ENCODE data around the gene PTPN11.

PTPN11 gene

DNA sequence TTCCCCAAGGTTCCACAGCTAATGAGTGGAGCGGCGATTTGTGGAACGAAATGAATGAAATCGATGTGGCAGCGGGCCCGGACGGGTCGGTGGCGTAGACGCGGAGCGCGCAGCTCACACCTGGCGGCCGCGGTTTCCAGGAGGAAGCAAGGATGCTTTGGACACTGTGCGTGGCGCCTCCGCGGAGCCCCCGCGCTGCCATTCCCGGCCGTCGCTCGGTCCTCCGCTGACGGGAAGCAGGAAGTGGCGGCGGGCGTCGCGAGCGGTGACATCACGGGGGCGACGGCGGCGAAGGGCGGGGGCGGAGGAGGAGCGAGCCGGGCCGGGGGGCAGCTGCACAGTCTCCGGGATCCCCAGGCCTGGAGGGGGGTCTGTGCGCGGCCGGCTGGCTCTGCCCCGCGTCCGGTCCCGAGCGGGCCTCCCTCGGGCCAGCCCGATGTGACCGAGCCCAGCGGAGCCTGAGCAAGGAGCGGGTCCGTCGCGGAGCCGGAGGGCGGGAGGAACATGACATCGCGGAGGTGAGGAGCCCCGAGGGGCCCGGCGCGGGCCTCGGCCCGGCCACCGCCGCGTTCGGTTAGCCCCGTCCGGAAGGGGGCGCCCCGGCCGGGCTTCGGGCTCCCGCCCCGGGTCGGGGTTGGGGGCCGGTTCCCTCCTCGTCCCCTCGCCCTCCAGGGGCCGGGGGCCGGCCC lies at the start of gene PTPN11:
TSS of gene PTPN11 (plus strand) at position 340 of the 689 bp plus-strand sequence. CDS start at position 505, 165 bp downstream.
- H3K4me1 ChIP-seq (ENCODE audit: insufficient read depth, low read length, poor library complexity, severe bottlenecking) = peaks cover 34% of the 10 kb centered on the region
- no peaks in the 10 kb centered on the region for H3F3A ChIP-seq (ENCODE audit: low read depth)
- H3K4me2 ChIP-seq (ENCODE audit: low read depth, low read length, poor library complexity, severe bottlenecking) = peak within 1 kb of the TSS; percentile 99
- H3K9me3 ChIP-seq (ENCODE audit: insufficient read depth, low read depth, low read length) = no peaks in the 10 kb centered on the region
- TF ChIP-seq EZH2phosphoT487 (IDR thresholded peaks at IDR 0.05; ENCODE audit: borderline replicate concordance) = no peak
- TF ChIP-seq, protein P1, sequence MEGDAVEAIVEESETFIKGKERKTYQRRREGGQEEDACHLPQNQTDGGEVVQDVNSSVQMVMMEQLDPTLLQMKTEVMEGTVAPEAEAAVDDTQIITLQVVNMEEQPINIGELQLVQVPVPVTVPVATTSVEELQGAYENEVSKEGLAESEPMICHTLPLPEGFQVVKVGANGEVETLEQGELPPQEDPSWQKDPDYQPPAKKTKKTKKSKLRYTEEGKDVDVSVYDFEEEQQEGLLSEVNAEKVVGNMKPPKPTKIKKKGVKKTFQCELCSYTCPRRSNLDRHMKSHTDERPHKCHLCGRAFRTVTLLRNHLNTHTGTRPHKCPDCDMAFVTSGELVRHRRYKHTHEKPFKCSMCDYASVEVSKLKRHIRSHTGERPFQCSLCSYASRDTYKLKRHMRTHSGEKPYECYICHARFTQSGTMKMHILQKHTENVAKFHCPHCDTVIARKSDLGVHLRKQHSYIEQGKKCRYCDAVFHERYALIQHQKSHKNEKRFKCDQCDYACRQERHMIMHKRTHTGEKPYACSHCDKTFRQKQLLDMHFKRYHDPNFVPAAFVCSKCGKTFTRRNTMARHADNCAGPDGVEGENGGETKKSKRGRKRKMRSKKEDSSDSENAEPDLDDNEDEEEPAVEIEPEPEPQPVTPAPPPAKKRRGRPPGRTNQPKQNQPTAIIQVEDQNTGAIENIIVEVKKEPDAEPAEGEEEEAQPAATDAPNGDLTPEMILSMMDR (conservative IDR thresholded peaks at IDR 0.05; ENCODE audit: low read length) = peak; percentile 57
- H3K9ac ChIP-seq (ENCODE audit: low read depth, low read length, poor library complexity, severe bottlenecking) = peak within 1 kb of the TSS; percentile 87
- no peaks in the 10 kb centered on the region for H3K27me3 ChIP-seq (ENCODE audit: insufficient read depth, low read length, poor library complexity, severe bottlenecking)
- peaks cover 41% of the 10 kb centered on the region for H4K20me1 ChIP-seq (ENCODE audit: insufficient read depth, low read length, poor library complexity, severe bottlenecking)
- H2AFZ ChIP-seq (ENCODE audit: low read length) = peak within 1 kb of the TSS; percentile 91
- no peaks in the 10 kb centered on the region for H3K36me3 ChIP-seq (ENCODE audit: insufficient read depth, low read length)
- H3K79me2 ChIP-seq (ENCODE audit: insufficient read depth, low read length) = peaks cover 53% of the 10 kb centered on the region
- H3K4me3 ChIP-seq (ENCODE audit: low read length, poor library complexity, severe bottlenecking) = peak within 1 kb of the TSS; percentile 94
- H3K9me2 ChIP-seq (replicated peaks; ENCODE audit: low read depth, low read length) = no peaks in the 10 kb centered on the region

DNA sequence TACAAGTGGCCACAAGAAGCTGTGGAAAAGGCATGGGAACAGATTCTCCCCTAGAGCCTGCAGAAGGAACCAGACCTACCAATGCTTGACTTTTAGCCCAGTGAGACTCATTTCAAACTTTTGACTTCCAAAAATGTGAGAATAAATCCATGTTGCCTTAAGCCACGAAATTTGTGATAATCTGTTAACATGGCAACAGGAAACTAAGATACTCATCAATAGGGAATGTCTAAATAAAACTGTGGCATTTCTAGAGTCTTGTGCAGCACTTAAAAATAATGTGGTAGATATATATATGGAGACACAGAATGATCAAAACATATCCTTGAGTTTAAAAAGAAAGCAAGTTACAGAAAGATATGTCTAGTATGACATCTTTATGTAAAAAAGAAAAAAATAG lies 48.5 kb upstream of the PTPN11 start:
- Histone ChIP-seq H3F3A (ENCODE audit: low read depth) (no peaks in the 10 kb centered on the region), H3K27me3 (ENCODE audit: insufficient read depth, low read length, poor library complexity, severe bottlenecking) (no peaks in the 10 kb centered on the region), H3K9me2 (replicated peaks; ENCODE audit: low read depth, low read length) (no peaks in the 10 kb centered on the region), H3K4me3 (ENCODE audit: low read length, poor library complexity, severe bottlenecking) (no peak overlapping the region), H3K36me3 (ENCODE audit: insufficient read depth, low read length) (no peaks in the 10 kb centered on the region), H3K9me3 (ENCODE audit: insufficient read depth, low read depth, low read length) (no peaks in the 10 kb centered on the region), H3K4me1 (ENCODE audit: insufficient read depth, low read length, poor library complexity, severe bottlenecking) (peaks cover 2% of the 10 kb centered on the region), H4K20me1 (ENCODE audit: insufficient read depth, low read length, poor library complexity, severe bottlenecking) (peaks cover 25% of the 10 kb centered on the region), H3K4me2 (ENCODE audit: low read depth, low read length, poor library complexity, severe bottlenecking) (no peak overlapping the region), H3K79me2 (ENCODE audit: insufficient read depth, low read length) (peaks cover 89% of the 10 kb centered on the region), H2AFZ (ENCODE audit: low read length) (no peak overlapping the region), H3K9ac (ENCODE audit: low read depth, low read length, poor library complexity, severe bottlenecking) (no peak overlapping the region)
- TF ChIP-seq, protein P1 (conservative IDR thresholded peaks at IDR 0.05; ENCODE audit: low read length) = no peak
- no peak for TF ChIP-seq EZH2phosphoT487 (IDR thresholded peaks at IDR 0.05; ENCODE audit: borderline replicate concordance)

DNA sequence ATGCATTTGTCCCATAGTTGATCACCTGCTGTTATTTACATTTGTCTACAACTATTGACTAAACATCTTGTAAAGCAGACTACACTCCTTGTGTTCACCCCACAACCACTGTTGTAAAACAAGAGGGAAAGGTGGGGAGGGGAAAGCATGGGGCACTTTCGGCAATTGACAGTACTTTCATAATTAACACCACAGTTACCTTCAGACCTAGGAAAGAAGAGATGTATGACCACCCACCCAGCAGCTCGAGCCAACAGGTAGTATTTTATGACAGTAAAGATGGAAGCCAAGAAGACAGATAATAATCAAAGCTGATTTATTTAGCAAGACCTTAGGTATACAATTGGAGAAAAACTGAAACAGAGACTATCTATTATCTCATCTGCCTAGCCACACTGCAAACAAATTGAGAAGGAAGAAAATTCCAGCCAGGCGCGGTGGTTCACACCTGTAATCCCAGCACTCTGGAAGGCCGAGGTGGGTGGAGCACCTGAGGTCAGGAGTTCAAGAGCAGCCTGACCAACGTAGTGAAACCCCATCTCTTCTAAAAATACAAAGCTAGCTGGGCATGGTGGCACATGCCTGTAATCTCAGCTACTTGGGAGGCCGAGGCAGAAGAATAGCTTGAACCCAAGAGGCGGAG lies 47.8 kb upstream of the PTPN11 start:
- no peak overlapping the region for H3K4me3 ChIP-seq (ENCODE audit: low read length, poor library complexity, severe bottlenecking)
- TF ChIP-seq, protein P1 (conservative IDR thresholded peaks at IDR 0.05; ENCODE audit: low read length) = no peak
- TF ChIP-seq EZH2phosphoT487 (IDR thresholded peaks at IDR 0.05; ENCODE audit: borderline replicate concordance) = no peak
- no peak overlapping the region for H3K9ac ChIP-seq (ENCODE audit: low read depth, low read length, poor library complexity, severe bottlenecking)
- no peaks in the 10 kb centered on the region for H3K27me3 ChIP-seq (ENCODE audit: insufficient read depth, low read length, poor library complexity, severe bottlenecking)
- H3K4me1 ChIP-seq (ENCODE audit: insufficient read depth, low read length, poor library complexity, severe bottlenecking) = peaks cover 2% of the 10 kb centered on the region
- H3K9me2 ChIP-seq (replicated peaks; ENCODE audit: low read depth, low read length) = no peaks in the 10 kb centered on the region
- H4K20me1 ChIP-seq (ENCODE audit: insufficient read depth, low read length, poor library complexity, severe bottlenecking) = peaks cover 32% of the 10 kb centered on the region
- no peaks in the 10 kb centered on the region for H3F3A ChIP-seq (ENCODE audit: low read depth)
- no peak overlapping the region for H3K4me2 ChIP-seq (ENCODE audit: low read depth, low read length, poor library complexity, severe bottlenecking)
- H2AFZ ChIP-seq (ENCODE audit: low read length) = no peak overlapping the region
- H3K79me2 ChIP-seq (ENCODE audit: insufficient read depth, low read length) = peaks cover 89% of the 10 kb centered on the region
- H3K36me3 ChIP-seq (ENCODE audit: insufficient read depth, low read length) = no peaks in the 10 kb centered on the region
- H3K9me3 ChIP-seq (ENCODE audit: insufficient read depth, low read depth, low read length) = no peaks in the 10 kb centered on the region
